Right cardiac atrium (tissue), 5 donors: ENCODE data around the gene MAP4K2. TPM values are rescaled to one million over a fixed set of nuclear protein-coding genes. Genes with fewer than 3 reads are reported as not detected.
A peak's percentile ranks its signal among the peaks of the same experiment; 100 is the strongest.
"Not testable (repeated sequence)": the region's sequence is repeated elsewhere in the genome, so short reads cannot be mapped to it uniquely, and the experiment has no call there.

Experiments
- ATAC-seq, 2 donors: fragments of 200-7000 bp; cut with Tn5 transposase; one replicate each; pipeline versions ENCODE4 v1.8.0 to v1.9.1; 2020; ENCODE audit warnings: moderate library complexity in 2 of 2, mild to moderate bottlenecking in 1 of 2
- DNase-seq, 3 donors: peaks; one replicate each; pipeline ENCODE4 v3.0.0-alpha.2; 2020
- H3K27ac ChIP-seq: one replicate; pipeline ENCODE4 v1.5.1; 2013; ENCODE audit warnings: mild to moderate bottlenecking, low read length, control low read depth, moderate library complexity
- H3K27me3 ChIP-seq: one replicate; pipeline ENCODE4 v1.6.1; 2013; ENCODE audit not compliant: control insufficient read depth, insufficient read depth
- H3K4me1 ChIP-seq: one replicate; pipeline ENCODE4 v1.6.1; 2013; ENCODE audit warnings: low read length; ENCODE audit not compliant: control insufficient read depth, insufficient read depth
- H3K4me3 ChIP-seq: one replicate; pipeline ENCODE4 v1.5.1; 2013; ENCODE audit warnings: low read length, control low read depth
- H3K9me3 ChIP-seq: one replicate; pipeline ENCODE4 v1.6.1; 2013; ENCODE audit warnings: low read length; ENCODE audit not compliant: control insufficient read depth
- WGBS: extraction: QIAGEN DNeasy Blood & Tissue Kit; methylation state at CpG from one replicate; pipeline ENCODE4 v1.1.7; 2013; 5-methylcytosine and 5-hydroxymethylcytosine counted together
- intact Hi-C, 4 donors: fragments of 100-400 bp; cut with DNase I; formaldehyde crosslinking; loops; one replicate each; pipeline versions ENCODE4 v1.11.0 to v1.14.0; 2022 to 2023
- long read RNA-seq, 4 donors: library from polyadenylated mRNA; unstranded; transcript quantifications; one replicate each; pipeline ENCODE4 v2.0.0, GENCODE V29; 2020 to 2021
- polyA plus RNA-seq: library from polyadenylated mRNA; stranded (reverse); fragments of 200-250 nt; gene quantifications from one replicate; pipeline ENCODE4 v1.2.3, GENCODE V29; 2013
- total RNA-seq, 4 donors: library from RNA; stranded (reverse); fragmentation: NEBNext Ultra II Directional; extraction: Animal tissue kit (Norgen Biotek cat#: 25700); gene quantifications; one replicate each; pipeline ENCODE4 v1.2.1, GENCODE V29; 2021
- donor health status: healthy with polysubstance abuse.
- donor health status: DM: no; HTN: yes; CAD: no.
- donor health status: DM: no; HTN: no; CAD: no.
- donor health status: DM: no; HTN: yes; CAD: no; lungs with severe emphysema.
- donor health status: DM: yes; HTN: yes; CAD: no.

The MAP4K2 gene
- 10 to 100 TPM in 3 of 4 donors, 1 to 10 TPM in 1; 8.7 to 11.7 (median 11.0) TPM for total RNA-seq
- 11.0 TPM for polyA plus RNA-seq
- long read RNA-seq, donor 1, full-length matches to known transcripts: 10 of 22 reads
- long read RNA-seq, donor 1, partial matches to known transcripts: 7 of 22 reads
- long read RNA-seq, donor 1, other reads (novel, unspliced or antisense): 5 of 22 reads
- long read RNA-seq, donor 2, full-length matches to known transcripts: 11 of 24 reads
- long read RNA-seq, donor 2, partial matches to known transcripts: 4 of 24 reads
- long read RNA-seq, donor 2, other reads (novel, unspliced or antisense): 9 of 24 reads
- long read RNA-seq, donor 3, full-length matches to known transcripts: 22 of 42 reads
- long read RNA-seq, donor 3, partial matches to known transcripts: 11 of 42 reads
- long read RNA-seq, donor 3, other reads (novel, unspliced or antisense): 9 of 42 reads
- long read RNA-seq, donor 4, full-length matches to known transcripts: 6 of 14 reads
- long read RNA-seq, donor 4, partial matches to known transcripts: 1 of 14 reads
- long read RNA-seq, donor 4, other reads (novel, unspliced or antisense): 7 of 14 reads

- Histone ChIP-seq H3K4me1 (peaks cover 3% of the 10 kb centered on the region), H3K27ac (peak within 1 kb of the TSS; percentile 94), H3K9me3 (no peaks in the 10 kb centered on the region), H3K4me3 (peak within 1 kb of the TSS; percentile 73), H3K27me3 (no peaks in the 10 kb centered on the region)
- ATAC-seq: peak; percentile 82 to 89
- peak; percentile 93 to 97 (median 95) for DNase-seq
- under 1% methylated on average over 58 of the region's 58 CpGs for WGBS
- intact Hi-C loops: no loop called here
Measured at GRCh38 chr11:64803158-64803845, at the start of gene MAP4K2. Gene MAP4K2 (minus strand): TSS chr11:64803214. CDS start chr11:64803149, 65 bp downstream.

- WGBS: 79% methylated on average over 8 of the region's 8 CpGs
- Histone ChIP-seq H3K9me3 (no peaks in the 10 kb centered on the region), H3K27me3 (no peaks in the 10 kb centered on the region), H3K4me1 (peaks cover 32% of the 10 kb centered on the region), H3K27ac (no peak overlapping the region), H3K4me3 (no peak overlapping the region)
- DNase-seq (peak in 1 of 3 donors; percentile 44), ATAC-seq (no peak)
- intact Hi-C loops: no loop called here
Measured at GRCh38 chr11:64851831-64852351, 48.9 kb upstream of the MAP4K2 start.

GRCh38 chr11:64850979-64851567, 48.1 kb upstream of the MAP4K2 start:
- Histone ChIP-seq H3K4me3 (no peak overlapping the region), H3K4me1 (peaks cover 24% of the 10 kb centered on the region), H3K27ac (peak overlapping the region; percentile 37), H3K9me3 (no peaks in the 10 kb centered on the region), H3K27me3 (no peaks in the 10 kb centered on the region)
- DNase-seq (peak in 1 of 3 donors; percentile 70), ATAC-seq (no peak)
- intact Hi-C loops: no loop called here
- WGBS: 61% methylated on average over 13 of the region's 13 CpGs

GRCh38 chr11:64849598-64850356, 46.8 kb upstream of the MAP4K2 start:
- Histone ChIP-seq H3K4me3 (no peak overlapping the region), H3K4me1 (peaks cover 16% of the 10 kb centered on the region), H3K27me3 (no peaks in the 10 kb centered on the region), H3K9me3 (no peaks in the 10 kb centered on the region), H3K27ac (peak overlapping the region; percentile 62)
- peak in 1 of 2 donors; percentile 29 for ATAC-seq
- intact Hi-C loops: loop anchor here in 3 of 4 donors (5.0 to 10.0 kb wide), 2 partner anchors 43 to 265 kb away; partner anchors contain the start of genes TM7SF2 (in 1 of the 3) and ZNHIT2 (in 1 of the 3)
- WGBS: 64% methylated on average over 19 of the region's 19 CpGs
- peak; percentile 63 to 87 (median 79) for DNase-seq

- intact Hi-C loops: loop anchor here in 3 of 4 donors (5.0 to 10.0 kb wide), 2 partner anchors 43 to 266 kb away; partner anchors contain the start of genes TM7SF2 (in 1 of the 3) and ZNHIT2 (in 1 of the 3)
- ATAC-seq: no peak
- no peak overlapping the region for H3K4me3 ChIP-seq
- no peaks in the 10 kb centered on the region for H3K27me3 ChIP-seq
- H3K4me1 ChIP-seq: peaks cover 11% of the 10 kb centered on the region
- H3K27ac ChIP-seq: peak overlapping the region; percentile 21
- DNase-seq: peak in 1 of 3 donors; percentile 58
- H3K9me3 ChIP-seq: no peaks in the 10 kb centered on the region
- 79% methylated on average over 16 of the region's 16 CpGs for WGBS
Measured at GRCh38 chr11:64848826-64849597, 46.0 kb upstream of the MAP4K2 start.

GRCh38 chr11:64848214-64848825, 45.3 kb upstream of the MAP4K2 start:
- H3K27ac ChIP-seq: no peak overlapping the region
- no peaks in the 10 kb centered on the region for H3K27me3 ChIP-seq
- no peak overlapping the region for H3K4me3 ChIP-seq
- H3K4me1 ChIP-seq: peaks cover 11% of the 10 kb centered on the region
- DNase-seq (no peak), ATAC-seq (no peak)
- H3K9me3 ChIP-seq: no peaks in the 10 kb centered on the region
- WGBS: 80% methylated on average over 6 of the region's 6 CpGs
- intact Hi-C loops: loop anchor here in 3 of 4 donors (5.0 to 10.0 kb wide), 2 partner anchors 44 to 266 kb away; partner anchors contain the start of genes TM7SF2 (in 1 of the 3) and ZNHIT2 (in 1 of the 3)

GRCh38 chr11:64846998-64847666, 44.1 kb upstream of the MAP4K2 start:
- intact Hi-C loops: loop anchor here in 3 of 4 donors (2.0 to 10.0 kb wide), 3 partner anchors 45 to 268 kb away; partner anchors contain the start of genes TM7SF2 (in 1 of the 3) and ZNHIT2 (in 1 of the 3)
- Histone ChIP-seq H3K27me3 (no peaks in the 10 kb centered on the region), H3K9me3 (no peaks in the 10 kb centered on the region), H3K27ac (no peak overlapping the region), H3K4me3 (no peak overlapping the region), H3K4me1 (peaks cover 11% of the 10 kb centered on the region)
- peak; percentile 86 to 88 for ATAC-seq
- DNase-seq: peak; percentile 93 to 97 (median 95)
- 24% methylated on average over 13 of the region's 13 CpGs for WGBS

- H3K4me3 ChIP-seq, DNase-seq, H3K27ac ChIP-seq, ATAC-seq, H3K27me3 ChIP-seq, H3K9me3 ChIP-seq: not testable (repeated sequence)
- WGBS: 94% methylated on average over 8 of the region's 8 CpGs
- peaks cover 11% of the 10 kb centered on the region for H3K4me1 ChIP-seq
- intact Hi-C loops: loop anchor here (2.0 to 10.0 kb wide), 4 partner anchors 47 to 269 kb away; partner anchors contain the start of genes TM7SF2 (in 1 of the 4) and ZNHIT2 (in 1 of the 4)
Measured at GRCh38 chr11:64845776-64846129, 42.7 kb upstream of the MAP4K2 start.
